K562 (cell line): ENCODE results near the gene SLC2A6. TPM values are rescaled to one million over a fixed set of nuclear protein-coding genes. Genes with fewer than 3 reads are reported as not detected.
A peak's percentile ranks its signal among the peaks of the same experiment; 100 is the strongest.

Experiments used
- CBFA2T2 ChIP-seq: fragments of 450-650 bp; conservative IDR thresholded peaks from 2 replicates; pipeline ENCODE4 v1.6.1; 2017; ENCODE audit warnings: mild to moderate bottlenecking
- EP300 ChIP-seq: IDR thresholded peaks from 2 replicates; pipeline ENCODE4 v1.6.1; 2012; ENCODE audit warnings: low read length, improper control_type of control experiment
- FOXK2 ChIP-seq, 2 experiments: fragments of 450-650 bp; IDR thresholded peaks in 1 of 2; conservative IDR thresholded peaks in 1 of 2; 2 replicates each; pipeline ENCODE4 v1.6.1; 2016; ENCODE audit warnings: low read depth in 2 of 2, mild to moderate bottlenecking in 1 of 2
- HEY1 ChIP-seq: fragments of 250-450 bp; sonication (Bioruptor Pico); IDR thresholded peaks from 2 replicates; pipeline ENCODE4 v1.5.0; 2020; ENCODE audit warnings: mild to moderate bottlenecking, moderate library complexity, borderline replicate concordance
- NR2C2 ChIP-seq, 2 experiments: fragments of 200-800 bp in 1 of 2; sonication (Bioruptor generic) in 1 of 2; sonication (generic) in 1 of 2; formaldehyde crosslinking in 1 of 2; IDR thresholded peaks; 2 replicates each; pipeline versions ENCODE4 v1.6.1 to v1.8.0; 2016 to 2022; ENCODE audit warnings: mild to moderate bottlenecking in 1 of 2, missing compliant biosample characterization in 1 of 2, missing genetic modification characterization in 1 of 2, missing genetic modification reagents in 1 of 2
- SMC3 ChIP-seq: conservative IDR thresholded peaks from 2 replicates; pipeline ENCODE4 v1.6.1; 2011; ENCODE audit warnings: low read depth, low read length, improper control_type of control experiment; ENCODE audit not compliant: insufficient read depth
- SNIP1 ChIP-seq: fragments of 450-650 bp; IDR thresholded peaks from 2 replicates; pipeline ENCODE4 v1.7.1; 2017; ENCODE audit warnings: low read depth, mild to moderate bottlenecking
- SRF ChIP-seq, 2 experiments: fragments of 250-450, 450-650 bp in 1 of 2; sonication (Bioruptor Pico) in 1 of 2; sonication (generic) in 1 of 2; formaldehyde crosslinking; IDR thresholded peaks; 2 replicates each; pipeline versions ENCODE4 v1.5.0 to v1.5.1; 2020 to 2022; ENCODE audit warnings: mild to moderate bottlenecking in 1 of 2, missing genetic modification reagents in 1 of 2
- STAT5B ChIP-seq: fragments of 250-450 bp; sonication (Bioruptor Pico); IDR thresholded peaks from 2 replicates; pipeline ENCODE4 v1.8.0; 2021; ENCODE audit warnings: mild to moderate bottlenecking, inconsistent platforms
- U2AF1 ChIP-seq: fragments of 200-400 bp; formaldehyde crosslinking; optimal IDR thresholded peaks from 2 replicates; pipeline ENCODE3; 2017; ENCODE audit warnings: mild to moderate bottlenecking, low read depth, low read length, moderate library complexity
- ZBTB5 ChIP-seq: fragments of 450-650 bp; IDR thresholded peaks from 2 replicates; pipeline ENCODE4 v1.6.1; 2017; ENCODE audit warnings: antibody characterized with exemption
- ZNF212 ChIP-seq: fragments of 450-650 bp; formaldehyde crosslinking; IDR thresholded peaks from 2 replicates; pipeline ENCODE4 v1.4.0; 2020; ENCODE audit warnings: mild to moderate bottlenecking
- ZNF695 ChIP-seq: fragments of 450-650 bp; formaldehyde crosslinking; IDR thresholded peaks from 2 replicates; pipeline ENCODE4 v1.4.0; 2020; ENCODE audit warnings: mild to moderate bottlenecking, moderate library complexity
- polyA plus RNA-seq, 8 experiments: library from polyadenylated mRNA; depleted of rRNA in 4 of 8; stranded (reverse) in 5 of 8; unstranded in 3 of 8; fragments of >200 nt; fragmentation: Nextera tagmentation in 2 of 8; fragmentation: Illumina TruSeq in 1 of 8; extraction: Ambion mirVana in 2 of 8; extraction: Trizol in 1 of 8; gene quantifications; 2 replicates each; pipeline versions ENCODE4 v1.2.1 to v1.2.3, GENCODE V29; 2011 to 2014; ENCODE audit warnings: inconsistent platforms in 1 of 8, missing spikeins in 1 of 8
- total RNA-seq, 7 experiments: library from RNA; depleted of rRNA in 6 of 7; stranded (reverse); fragments of >200 nt in 6 of 7; fragmentation: Illumina TruSeq in 2 of 7; extraction: Trizol in 2 of 7; gene quantifications; 2 replicates each; pipeline versions ENCODE4 v1.2.1 to v1.2.3, GENCODE V29; 2011 to 2021; ENCODE audit warnings: low replicate concordance in 1 of 7

SLC2A6 gene
- total and polyA plus RNA-seq, 9 of the 15 experiments (the other 6 are each of a cell fraction or from before 2014, with no cell fraction given): 0.04 to 0.38 (median 0.09) TPM; not detected in 3

GRCh38 chr9:133506653-133507038 lies 27.7 kb upstream of the SLC2A6 start (continued):
- no peak for TF ChIP-seq U2AF1
- no peak for TF ChIP-seq ZNF695 (CRISPR knock-in tag)
- no peak for TF ChIP-seq ZBTB5
- TF ChIP-seq NR2C2 (CRISPR knock-in tag; IDR thresholded peaks at IDR 0.05): no peak
- TF ChIP-seq NR2C2 (tag; IDR thresholded peaks at IDR 0.05): peak; percentile 52; the same call in 1 of the 2 replicates
- no peak for TF ChIP-seq FOXK2 (conservative IDR thresholded peaks at IDR 0.05 in 1 of 2, IDR thresholded peaks at IDR 0.05 in 1 of 2; ENCODE audit: low read depth in 2 of 2)
- TF ChIP-seq SMC3: no peak
- TF ChIP-seq EP300: 0 out of 2 replicates have a peak, but pooled peaks have one; percentile 4
- no peak for TF ChIP-seq SNIP1
- TF ChIP-seq STAT5B (CRISPR knock-in tag): no peak
- TF ChIP-seq ZNF212 (CRISPR knock-in tag): no peak
- peak; percentile 21; the same call in 1 of the 2 replicates for TF ChIP-seq CBFA2T2
- peak in 1 of 2 experiments; percentile 76; a peak in 1 of 4 replicates for TF ChIP-seq SRF (CRISPR knock-in tag; IDR thresholded peaks at IDR 0.05)
- TF ChIP-seq HEY1 (CRISPR knock-in tag): no peak
